GM18868 (cell line): Measurements from ENCODE around the gene WNT3A.
A peak's percentile ranks its signal among the peaks of the same experiment; 100 is the strongest.

Source experiments
- ATAC-seq: cut with Tn5 transposase; IDR thresholded peaks from one replicate; pipeline ENCODE4 v1.9.1; 2021; ENCODE audit warnings: mild to moderate bottlenecking, moderate library complexity; ENCODE audit not compliant: unreplicated experiment

Gene WNT3A

DNA sequence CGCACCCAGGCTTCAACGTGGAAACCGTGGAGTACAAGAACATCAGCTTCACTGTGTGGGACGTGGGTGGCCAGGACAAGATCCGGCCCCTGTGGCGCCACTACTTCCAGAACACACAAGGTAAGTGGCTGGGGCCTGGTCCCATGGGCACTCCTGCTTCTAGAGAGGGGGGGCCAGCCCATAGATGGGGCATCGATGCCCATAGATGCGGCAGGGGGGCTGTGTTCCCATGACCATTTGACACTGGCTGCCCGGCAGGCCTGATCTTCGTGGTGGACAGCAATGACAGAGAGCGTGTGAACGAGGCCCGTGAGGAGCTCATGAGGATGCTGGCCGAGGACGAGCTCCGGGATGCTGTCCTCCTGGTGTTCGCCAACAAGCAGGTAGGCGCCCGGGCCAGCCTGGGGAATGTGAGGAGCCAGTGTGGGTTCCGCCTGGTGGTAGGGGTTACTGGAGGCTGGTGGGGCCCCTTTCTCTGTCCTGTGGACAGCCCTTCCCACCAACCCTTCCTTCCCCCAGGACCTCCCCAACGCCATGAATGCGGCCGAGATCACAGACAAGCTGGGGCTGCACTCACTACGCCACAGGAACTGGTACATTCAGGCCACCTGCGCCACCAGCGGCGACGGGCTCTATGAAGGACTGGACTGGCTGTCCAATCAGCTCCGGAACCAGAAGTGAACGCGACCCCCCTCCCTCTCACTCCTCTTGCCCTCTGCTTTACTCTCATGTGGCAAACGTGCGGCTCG is 90.7 kb downstream of the WNT3A start:
- no peak for ATAC-seq

DNA sequence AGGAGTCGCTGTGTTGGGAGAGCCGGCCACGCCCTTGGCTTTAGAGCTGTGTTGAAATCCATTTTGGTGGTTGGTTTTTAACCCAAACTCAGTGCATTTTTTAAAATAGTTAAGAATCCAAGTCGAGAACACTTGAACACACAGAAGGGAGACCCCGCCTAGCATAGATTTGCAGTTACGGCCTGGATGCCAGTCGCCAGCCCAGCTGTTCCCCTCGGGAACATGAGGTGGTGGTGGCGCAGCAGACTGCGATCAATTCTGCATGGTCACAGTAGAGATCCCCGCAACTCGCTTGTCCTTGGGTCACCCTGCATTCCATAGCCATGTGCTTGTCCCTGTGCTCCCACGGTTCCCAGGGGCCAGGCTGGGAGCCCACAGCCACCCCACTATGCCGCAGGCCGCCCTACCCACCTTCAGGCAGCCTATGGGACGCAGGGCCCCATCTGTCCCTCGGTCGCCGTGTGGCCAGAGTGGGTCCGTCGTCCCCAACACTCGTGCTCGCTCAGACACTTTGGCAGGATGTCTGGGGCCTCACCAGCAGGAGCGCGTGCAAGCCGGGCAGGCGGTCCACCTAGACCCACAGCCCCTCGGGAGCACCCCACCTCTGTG is 91.6 kb downstream of the WNT3A start:
- ATAC-seq: no peak

DNA sequence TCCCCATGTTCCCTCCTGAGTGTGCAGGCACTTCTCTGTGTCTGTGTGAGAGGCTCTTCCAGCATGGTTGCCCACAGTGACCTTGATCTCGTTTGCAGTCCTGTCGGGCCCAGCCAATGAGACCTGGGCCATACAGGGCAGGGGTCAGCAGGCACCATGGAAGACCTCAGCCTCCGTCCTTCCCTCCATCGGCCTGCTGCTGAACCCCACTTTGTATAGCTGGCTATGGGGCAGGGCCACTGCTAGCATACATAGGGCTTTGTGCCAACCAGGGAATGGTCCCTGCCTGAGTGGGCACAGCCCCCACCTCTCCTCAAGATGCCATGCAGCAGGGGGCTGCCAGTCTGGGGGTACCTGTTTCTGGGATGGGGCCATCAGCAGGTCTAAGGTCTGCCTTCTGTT is 92.5 kb downstream of the WNT3A start:
- no peak for ATAC-seq

DNA sequence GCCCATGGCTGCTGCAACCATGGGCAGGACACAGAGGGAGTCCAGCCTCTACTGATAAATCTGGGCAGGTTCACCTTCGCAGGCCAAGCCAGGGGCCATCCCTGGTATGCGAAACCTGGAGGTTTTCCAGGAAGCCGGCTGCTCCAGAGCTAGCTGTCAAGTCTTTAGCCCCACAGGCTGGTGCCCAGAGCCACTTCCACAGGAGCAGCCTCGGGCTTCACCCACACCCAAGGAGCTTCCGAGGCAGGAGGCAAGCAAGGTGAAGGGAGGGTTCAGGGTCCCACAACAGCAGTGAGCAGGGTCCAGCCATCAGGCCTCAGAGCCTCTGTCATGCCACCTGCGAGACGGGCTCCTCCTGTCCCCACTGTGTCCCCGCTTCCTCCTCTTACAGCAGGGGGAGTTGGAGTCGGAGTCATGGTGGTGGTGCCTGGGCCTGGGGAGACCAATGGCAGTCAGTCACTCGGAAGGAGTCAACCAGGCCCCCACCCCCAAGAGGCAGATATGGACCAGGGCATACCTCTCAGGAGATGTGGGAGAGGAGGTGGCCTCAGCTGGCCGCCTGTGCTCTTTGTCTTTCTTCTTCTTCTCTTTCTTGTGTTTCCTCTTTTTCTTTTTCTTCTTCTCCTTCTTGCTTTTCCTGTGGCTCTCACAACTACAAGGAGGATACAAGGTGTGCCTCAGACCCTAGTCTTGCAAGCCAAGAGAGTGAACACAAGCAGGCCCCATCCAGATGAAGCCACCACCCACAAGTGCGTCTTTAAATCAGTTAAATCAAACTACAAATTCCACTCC is 94.2 kb downstream of the WNT3A start:
- no peak for ATAC-seq

DNA sequence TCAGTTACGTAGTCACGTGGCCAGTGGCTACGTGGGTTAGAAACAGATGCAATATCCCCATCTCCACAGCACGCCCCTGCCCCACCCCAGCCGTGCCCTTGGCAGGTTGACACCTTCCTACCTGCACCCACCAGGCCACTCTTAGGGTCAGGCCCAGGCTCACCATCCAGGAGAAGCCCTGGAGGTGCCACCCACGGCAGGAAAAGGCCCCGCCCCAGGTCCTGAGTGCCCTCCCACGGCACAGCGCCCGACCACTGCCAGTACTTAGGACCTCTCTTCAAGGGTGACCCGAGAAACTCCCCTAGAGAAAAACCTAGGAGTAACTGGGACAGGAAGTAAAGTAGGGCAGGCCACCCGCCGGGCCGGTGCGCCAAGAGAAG is 94.8 kb downstream of the WNT3A start:
- ATAC-seq: no peak

DNA sequence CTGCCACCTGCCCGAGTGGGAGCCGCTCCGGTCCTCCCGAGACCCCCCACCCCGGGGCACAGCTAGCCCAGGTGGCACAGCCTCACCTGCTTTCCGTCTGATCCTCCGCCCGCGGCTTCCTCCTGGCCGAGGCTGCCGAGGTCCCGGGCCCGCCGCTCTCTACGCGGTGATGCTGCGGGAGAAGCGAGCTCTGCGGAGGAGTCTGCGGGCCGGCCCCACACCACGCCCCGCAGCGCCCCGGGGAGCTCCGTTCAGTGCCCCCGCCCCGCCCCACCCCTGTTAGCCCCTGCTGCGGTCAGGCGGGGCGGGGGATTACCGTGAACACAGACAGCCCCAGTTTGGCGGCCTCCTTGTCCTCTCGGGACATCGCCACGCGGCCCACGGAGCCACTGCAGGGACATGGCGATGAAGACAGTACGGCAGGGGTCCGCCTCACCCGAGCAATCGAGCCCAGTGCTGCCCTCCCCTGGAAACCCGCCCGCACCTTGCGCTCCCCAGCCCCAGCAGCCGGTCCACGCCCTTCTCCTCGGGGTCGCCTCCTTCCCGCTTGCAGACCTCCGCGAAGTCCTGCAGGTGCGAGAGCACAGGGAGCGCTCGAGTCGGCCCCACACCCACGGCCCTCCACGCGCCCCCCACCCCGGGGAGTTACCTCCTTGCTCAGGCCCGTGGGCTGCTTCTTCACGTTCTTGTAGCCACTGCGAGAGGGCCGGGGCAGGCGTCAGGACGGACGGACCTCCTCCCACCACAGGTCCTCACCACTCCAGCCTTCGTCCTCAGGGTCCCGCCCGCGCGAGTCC is 95.4 kb downstream of the WNT3A start:
- peak; percentile 32 for ATAC-seq

DNA sequence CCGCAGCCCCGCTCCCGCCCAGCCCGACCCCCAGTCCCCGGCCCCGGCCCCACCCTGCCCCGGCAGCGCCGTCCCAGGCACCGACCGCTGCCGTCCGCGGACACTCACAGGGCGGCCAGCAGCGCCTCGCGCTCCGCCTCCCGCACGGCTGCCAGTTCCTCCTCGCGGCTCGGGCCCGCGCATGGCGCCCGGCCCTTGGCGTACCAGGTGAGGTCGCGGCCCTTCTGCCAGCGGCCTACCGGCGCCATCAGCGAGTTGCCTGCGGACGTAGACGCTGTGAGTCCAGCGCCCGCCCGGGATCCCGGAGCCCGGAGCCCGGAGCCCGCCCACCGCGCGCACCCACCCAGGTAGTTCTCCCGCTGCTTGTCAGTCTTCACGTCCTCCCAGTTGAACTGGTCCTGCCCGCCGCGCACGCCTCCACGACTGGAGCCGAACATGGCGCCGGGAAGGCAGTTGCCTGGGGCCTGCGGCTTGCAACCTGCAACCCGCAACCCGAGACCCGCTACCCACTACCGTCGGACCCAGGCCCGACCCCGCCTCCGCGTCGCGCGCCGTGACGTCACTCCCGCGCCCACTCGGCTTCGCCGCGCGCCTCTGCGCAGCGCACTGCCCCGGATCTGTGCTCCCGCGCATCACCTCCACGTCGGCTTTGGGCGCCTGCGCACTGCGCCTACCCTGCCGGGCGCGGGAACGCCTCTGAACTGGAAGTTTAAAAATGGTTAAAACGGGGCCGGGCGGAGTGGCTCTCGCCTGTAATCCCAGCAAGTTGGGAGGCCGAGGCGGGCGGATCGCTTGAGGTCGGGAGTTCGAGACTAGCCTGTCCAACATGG is 96.2 kb downstream of the WNT3A start, which contains the start of gene C1orf35:
Gene C1orf35 (minus strand): TSS at position 535 of the 830 bp plus-strand sequence. CDS start 98 bp downstream, at position 437.
- peak; percentile 76 for ATAC-seq

DNA sequence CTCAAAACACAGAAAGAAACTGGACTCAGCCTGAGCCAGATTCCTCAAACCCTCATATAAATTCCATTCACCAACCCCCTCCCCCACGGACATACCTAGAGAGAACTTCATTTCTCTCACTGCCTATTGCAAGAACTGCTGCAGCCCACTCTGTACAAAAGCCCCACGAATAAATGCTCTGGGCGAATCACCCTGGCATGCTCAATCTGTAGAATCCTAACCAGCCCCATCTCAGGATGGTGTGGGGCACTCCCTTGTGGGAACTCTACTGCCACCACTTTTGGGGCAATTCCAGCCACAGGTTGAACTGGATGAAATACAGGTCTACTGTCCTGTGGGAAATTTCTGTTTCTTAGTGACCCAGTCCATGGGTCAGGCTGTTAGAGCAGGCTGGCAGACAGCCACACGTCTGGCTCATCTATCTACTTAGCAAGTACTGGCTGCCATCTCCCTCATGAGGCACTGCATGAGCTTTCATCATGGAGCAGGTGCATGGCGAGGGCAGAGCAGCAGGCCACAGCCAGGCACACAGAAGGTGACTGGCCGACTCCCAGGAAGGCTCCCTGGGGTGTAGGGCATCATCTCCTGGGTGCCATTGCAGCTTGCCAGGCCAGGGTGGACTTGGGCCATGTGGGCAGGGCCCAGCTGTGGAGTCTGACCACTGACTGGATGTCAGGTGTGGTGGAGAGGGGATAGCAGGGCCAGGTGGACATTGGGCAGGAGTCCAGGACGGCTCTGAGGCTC is 97.9 kb downstream of the WNT3A start:
- ATAC-seq: no peak

DNA sequence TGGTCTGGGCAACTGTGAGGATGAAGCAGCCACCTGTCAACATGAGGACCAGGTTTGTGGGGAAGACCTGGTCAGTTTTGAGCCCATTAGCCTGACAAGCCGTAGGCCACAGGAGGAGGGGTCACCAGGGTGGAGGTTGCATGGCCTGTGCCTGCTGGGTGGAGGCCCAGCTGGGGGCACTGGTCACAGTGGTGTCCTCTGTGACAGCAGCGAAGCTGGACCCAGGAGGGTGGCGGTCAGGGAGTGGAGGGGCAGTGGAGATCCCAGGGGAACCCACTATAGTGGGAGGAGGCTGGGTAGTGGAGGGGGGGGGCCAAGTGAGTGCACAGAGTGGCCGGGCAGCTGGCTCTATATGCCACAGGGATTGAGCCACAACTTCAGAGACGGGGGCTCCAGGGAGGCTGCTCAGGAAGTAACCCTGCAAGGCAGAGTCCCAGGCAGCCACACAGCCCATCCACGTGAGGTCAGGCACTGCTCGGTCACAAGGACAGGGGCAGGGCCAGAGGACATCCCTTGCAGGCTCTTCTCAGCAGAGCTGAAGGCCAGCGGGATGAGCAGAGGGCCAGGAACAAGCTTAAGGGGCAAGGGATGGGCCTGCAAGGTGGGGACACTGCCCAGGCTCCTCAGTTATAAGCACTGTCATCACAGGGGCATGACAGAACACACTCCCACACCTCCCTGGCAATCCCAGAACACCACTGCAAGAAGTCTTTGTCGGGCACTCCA is 98.6 kb downstream of the WNT3A start:
- no peak for ATAC-seq

DNA sequence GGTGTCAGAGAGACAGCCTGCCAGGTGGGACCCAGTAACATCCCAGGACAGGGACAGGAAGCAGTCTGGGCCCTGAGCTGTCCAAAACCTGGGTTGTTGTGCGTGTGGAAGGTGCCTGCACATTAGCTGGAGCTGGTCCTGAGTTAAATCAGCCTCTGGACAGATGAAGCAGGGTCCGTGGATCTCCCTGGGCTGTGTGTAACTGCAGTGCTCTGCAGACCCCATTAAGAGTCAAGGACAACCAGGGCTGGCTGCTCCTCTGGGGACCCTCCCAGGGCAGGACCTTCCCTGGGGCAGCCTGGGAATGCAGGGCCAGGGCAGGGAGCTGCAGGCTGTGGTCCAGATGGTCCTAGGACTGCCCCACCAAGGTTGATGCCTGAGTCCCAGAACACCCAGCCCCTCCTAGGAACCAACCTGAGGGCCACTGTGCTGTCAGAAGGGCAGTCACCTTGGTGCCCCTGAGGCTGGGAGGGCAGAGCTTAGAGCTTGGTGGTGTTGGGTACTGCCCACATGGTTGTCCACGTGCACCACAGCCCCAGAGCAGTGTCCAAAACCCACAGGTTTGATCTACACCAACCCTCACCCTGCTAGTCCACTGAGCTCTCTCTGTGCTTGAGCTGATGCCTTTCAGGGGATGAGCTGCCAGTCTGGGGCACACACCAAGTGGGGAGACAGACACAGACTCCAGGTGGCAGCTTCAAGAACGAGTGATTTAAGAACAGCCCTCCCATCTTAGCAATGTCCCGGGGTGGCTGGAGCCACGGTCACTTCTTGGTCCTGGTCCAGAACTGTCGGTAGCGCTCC is 99.4 kb downstream of the WNT3A start:
- no peak for ATAC-seq

DNA sequence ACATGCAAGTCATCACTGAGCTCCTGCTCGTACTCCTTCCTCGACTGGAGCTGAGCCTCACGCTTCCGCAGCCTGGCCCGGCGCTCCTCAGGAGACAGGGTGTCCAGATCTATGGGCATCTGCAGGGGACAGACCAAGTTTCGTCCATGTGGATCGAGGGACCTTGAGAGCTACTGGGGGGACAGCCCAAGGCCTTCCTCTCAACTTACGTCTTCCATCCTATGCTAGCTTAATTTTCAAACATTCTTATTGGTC is 99.9 kb downstream of the WNT3A start:
- no peak for ATAC-seq

DNA sequence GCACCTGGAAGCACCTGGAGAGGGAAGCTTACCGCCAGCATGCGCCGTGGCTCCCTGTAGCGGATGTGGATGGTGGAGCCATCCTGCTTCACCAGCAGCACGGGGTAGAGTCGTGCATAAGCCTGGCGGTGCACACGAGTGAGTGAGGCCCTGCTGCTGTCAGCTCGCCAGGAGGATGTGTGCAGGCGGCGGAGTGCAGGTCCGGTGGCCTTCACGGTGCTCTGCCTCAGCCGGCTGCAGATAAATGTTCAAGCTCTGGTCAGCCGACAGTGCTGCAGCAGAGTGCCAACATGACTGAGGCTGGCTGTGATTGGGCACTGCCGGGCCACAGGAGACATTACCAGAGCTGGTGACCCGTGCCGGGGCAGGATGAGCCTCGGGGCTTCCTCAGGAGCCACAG is 100.8 kb downstream of the WNT3A start:
- ATAC-seq: no peak

DNA sequence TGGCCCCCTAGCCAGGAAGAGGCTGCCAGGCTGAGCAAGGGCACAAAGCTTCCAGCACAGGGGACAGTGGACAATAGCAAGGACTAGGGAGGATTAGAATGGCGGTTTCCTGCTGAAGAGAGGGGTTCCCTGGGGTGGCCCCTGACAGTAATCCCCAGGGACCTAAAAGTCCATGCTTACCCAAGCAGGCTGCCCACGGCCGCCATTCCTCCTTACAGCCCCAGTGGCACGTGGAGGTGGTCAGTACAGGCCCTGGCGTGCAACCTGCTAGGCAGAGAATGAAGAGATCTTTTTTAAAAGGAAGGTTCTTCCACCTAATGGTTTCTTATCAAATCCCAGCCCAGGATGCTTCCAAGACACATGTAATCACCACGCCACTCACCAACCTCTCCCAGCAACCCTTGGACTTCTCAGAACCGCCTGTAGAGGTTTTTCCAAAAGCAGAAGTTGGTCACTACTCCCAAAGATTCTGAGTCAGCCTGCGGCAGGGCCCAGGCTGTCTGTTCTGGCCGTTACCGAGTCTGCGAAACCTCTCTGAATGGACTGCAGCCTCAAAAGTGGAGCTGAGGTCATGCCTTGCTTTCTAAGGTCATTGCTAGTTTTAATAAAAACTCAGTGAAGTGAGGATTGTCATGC is 101.4 kb downstream of the WNT3A start:
- no peak for ATAC-seq

DNA sequence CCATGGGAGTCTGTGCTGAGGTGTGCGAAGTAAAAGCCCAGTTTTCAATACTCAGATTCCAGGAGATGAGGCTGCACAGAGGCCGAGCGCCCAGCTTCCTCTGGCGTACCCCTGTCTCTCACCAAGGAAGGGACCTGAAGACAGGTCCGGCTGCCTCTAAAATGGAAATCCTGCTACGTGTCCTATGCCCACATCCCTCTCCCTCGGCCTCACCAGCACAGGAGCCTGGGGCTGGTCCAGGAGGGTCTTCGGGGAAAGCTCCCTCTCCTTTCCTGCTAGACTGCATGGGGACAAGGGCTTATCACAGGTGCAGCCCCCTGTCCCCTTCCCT is 101.9 kb downstream of the WNT3A start:
- no peak for ATAC-seq

DNA sequence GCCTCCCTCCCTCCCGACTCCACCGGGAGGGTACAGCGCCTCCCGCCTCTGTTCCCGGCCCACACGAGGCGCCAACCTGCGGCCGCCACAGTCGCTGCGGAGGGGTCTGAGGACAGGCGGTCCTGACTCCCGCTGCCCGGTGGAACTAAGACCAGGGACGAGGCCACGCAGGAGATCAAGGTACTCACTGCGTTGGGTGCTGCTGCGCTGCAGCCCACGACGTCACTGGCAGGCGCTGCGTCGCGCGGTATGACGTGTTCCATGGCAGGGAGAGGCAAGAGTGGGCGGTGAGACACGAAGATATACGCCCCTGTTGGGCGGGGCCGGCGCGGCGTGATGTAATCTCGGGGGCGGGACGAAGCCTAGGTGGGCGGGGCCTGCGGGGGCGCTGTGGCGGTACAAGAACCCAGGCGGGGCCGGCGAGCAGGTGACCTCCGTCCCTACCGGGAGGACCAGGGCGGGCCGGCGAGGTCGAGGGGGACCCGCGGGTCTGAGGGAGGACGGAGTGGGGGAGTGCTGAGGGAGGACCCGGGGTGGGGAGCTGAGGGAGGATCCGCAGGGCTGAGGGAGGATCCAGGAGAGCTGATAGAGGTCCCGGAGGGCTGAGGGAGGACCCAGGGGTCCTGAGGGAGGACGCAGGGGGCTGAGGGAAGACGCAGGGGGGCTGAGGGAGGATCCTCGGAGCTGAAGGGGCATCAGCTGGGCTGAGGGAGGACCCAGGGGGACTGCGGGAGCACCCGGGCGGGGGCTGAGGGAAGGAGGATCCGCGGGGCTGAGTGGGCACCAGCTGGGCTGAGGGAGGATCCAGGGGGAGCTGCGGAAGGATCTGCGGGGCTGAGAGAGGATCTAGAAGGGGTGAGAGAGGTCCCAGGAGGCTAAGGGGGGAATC is 102.5 kb downstream of the WNT3A start, which contains the start of gene MRPL55:
Gene MRPL55 (minus strand): TSS at position 227 of the 889 bp plus-strand sequence. CDS start 1,039 bp downstream, outside the sequence.
- ATAC-seq: peak; percentile 86

DNA sequence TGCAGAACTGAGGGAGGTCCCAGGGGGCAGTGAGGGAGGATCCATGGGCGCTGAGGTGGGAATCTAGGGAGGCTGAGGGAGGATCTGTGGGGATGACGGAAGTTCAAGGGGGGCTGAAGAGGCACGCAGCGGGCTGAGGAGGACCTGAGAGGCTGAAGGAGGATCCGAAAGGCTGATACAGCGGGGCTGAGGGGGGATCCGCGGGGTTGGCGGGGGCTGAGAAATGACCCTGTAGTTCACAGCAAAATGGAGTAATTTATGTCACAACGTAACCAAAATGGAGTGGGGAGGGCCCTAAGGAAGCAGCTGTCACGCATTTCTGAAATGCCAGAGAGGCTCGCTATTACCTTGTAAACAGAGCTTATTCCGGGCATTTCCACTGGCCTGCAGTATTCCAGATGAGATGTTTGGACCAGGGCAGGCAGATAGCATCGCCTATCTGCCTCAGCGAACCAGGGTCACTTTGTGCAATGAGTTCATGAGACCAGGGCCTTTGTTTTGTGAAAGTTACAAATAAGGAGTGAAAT is 103.2 kb downstream of the WNT3A start:
- peak; percentile 14 for ATAC-seq

DNA sequence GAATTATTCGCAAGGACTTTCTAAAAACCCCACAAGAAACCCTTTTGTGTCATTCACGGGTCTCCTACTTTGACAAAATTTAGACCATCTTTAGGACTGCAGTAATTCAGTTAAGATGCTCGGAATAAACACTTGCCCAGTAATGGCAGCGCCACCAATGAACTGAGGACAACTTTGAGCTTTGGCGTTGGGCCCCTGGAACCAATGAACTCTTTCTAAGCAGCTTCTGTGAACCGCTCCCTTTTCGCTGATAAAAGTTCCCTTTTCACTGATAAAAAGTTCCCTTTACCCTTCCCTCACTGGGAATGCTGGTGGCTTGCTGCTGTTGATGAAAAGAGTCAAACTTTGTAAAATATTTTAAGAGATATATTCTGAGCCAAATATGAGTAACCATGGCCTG is 103.8 kb downstream of the WNT3A start:
- no peak for ATAC-seq
